ENCODE measurements around the gene TGM2. TPM values are rescaled to one million over a fixed set of nuclear protein-coding genes. Genes with fewer than 3 reads are reported as not detected.
A peak's percentile ranks its signal among the peaks of the same experiment; 100 is the strongest.
"Not testable (repeated sequence)": the region's sequence is repeated elsewhere in the genome, so short reads cannot be mapped to it uniquely, and the experiment has no call there.

Gene TGM2
- total RNA-seq, 1 donor from 2014 or later: 362 TPM

- intact Hi-C loops (cut with DNase I): no loop called here
- DNase-seq: no peak
- Histone ChIP-seq H3K4me3 (no peak overlapping the region), H3K9me3 (no peaks in the 10 kb centered on the region), H3K36me3 (no peaks in the 10 kb centered on the region), H3K27ac (peak overlapping the region; percentile 54), H3K4me1 (peaks cover 44% of the 10 kb centered on the region), H3K27me3 (ENCODE audit: low read depth) (no peaks in the 10 kb centered on the region)
- ATAC-seq: peak; percentile 63 to 65
- no peak for TF ChIP-seq CTCF (IDR thresholded peaks at IDR 0.05)
Observed at GRCh38 chr20:38108986-38109541, 56.0 kb downstream of the TGM2 start.

GRCh38 chr20:38108438-38108985 is 56.6 kb downstream of the TGM2 start:
- intact Hi-C loops (cut with DNase I): no loop called here
- peak; percentile 35 to 42 for ATAC-seq

DNA sequence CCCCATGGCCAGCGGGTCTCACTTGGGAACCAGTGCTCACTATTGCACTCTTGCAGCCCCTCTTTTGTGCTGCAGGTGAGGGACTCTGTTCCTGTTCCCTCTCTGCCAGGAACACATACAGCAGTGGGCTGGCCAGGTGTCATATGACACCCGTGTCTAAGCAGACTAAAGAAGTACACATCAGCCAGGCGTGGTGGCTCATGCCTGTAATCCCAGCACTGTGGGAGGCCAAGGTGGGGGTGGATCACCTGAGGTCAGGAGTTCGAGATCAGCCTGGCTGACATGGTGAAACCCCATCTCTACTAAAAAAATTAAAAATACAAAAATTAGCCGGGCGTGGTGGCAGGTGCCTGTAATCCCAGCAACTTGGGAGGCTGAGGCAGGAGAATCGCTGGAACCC is 57.2 kb downstream of the TGM2 start:
- H3K4me1 ChIP-seq: peaks cover 34% of the 10 kb centered on the region
- DNase-seq; H3K4me3 ChIP-seq; ATAC-seq; H3K36me3 ChIP-seq; intact Hi-C loops (cut with DNase I); H3K27me3 ChIP-seq (ENCODE audit: low read depth); H3K9me3 ChIP-seq: not testable (repeated sequence)
- peak overlapping the region; percentile 54 for H3K27ac ChIP-seq

More at GRCh38 chr20:38108438-38108985, 56.6 kb downstream of the TGM2 start:
- DNase-seq: no peak
- no peak for TF ChIP-seq CTCF (IDR thresholded peaks at IDR 0.05)
- peak overlapping the region; percentile 54 for H3K27ac ChIP-seq
- H3K4me1 ChIP-seq: peaks cover 39% of the 10 kb centered on the region
- H3K27me3 ChIP-seq (ENCODE audit: low read depth): no peaks in the 10 kb centered on the region
- no peak overlapping the region for H3K4me3 ChIP-seq
- no peaks in the 10 kb centered on the region for H3K9me3 ChIP-seq
- H3K36me3 ChIP-seq: no peaks in the 10 kb centered on the region

DNA sequence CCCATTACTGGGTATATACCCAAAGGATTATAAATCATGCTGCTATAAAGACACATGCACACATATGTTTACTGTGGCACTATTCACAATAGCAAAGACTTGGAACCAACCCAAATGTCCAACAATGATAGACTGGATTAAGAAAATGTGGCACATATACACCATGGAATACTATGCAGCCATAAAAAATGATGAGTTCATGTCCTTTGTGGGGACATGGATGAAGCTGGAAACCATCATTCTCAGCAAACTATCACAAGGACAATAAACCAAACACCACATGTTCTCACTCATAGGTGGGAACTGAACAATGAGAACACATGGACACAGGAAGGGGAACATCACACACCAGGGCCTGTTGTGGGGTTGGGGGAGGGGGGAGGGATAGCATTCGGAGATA is 57.7 kb downstream of the TGM2 start:
- H3K9me3 ChIP-seq; H3K27me3 ChIP-seq (ENCODE audit: low read depth); DNase-seq; intact Hi-C loops (cut with DNase I); ATAC-seq; H3K27ac ChIP-seq; H3K4me3 ChIP-seq; H3K36me3 ChIP-seq: not testable (repeated sequence)
- H3K4me1 ChIP-seq: peaks cover 34% of the 10 kb centered on the region

- H3K36me3 ChIP-seq: no peaks in the 10 kb centered on the region
- H3K27me3 ChIP-seq (ENCODE audit: low read depth): no peaks in the 10 kb centered on the region
- no peak for TF ChIP-seq CTCF (IDR thresholded peaks at IDR 0.05)
- H3K4me3 ChIP-seq: no peak overlapping the region
- ATAC-seq (no peak), DNase-seq (no peak)
- intact Hi-C loops (cut with DNase I): no loop called here
- peaks cover 34% of the 10 kb centered on the region for H3K4me1 ChIP-seq
- no peaks in the 10 kb centered on the region for H3K9me3 ChIP-seq
- H3K27ac ChIP-seq: no peak overlapping the region
Observed at GRCh38 chr20:38106461-38106860, 58.6 kb downstream of the TGM2 start.

DNA sequence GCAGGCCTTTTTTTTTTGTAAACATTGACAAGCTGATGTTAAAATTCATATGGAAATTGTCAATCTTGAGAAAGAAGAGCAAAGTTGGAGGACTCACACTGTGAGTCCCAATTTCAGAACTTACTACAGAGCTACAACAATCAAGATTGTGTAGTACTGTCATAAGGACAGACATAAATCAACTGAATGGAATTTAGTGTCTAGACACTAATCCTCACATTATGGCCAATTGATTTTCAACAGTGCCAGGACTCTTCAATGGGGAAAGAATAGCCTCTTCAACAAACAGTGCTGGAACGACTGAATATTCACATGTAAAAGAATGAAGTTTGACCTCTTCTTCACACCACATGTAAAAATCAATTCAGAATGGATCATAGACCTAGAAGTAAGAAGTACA is 60.8 kb downstream of the TGM2 start:
- Histone ChIP-seq H3K36me3 (no peaks in the 10 kb centered on the region), H3K9me3 (no peaks in the 10 kb centered on the region), H3K27me3 (ENCODE audit: low read depth) (no peaks in the 10 kb centered on the region), H3K4me1 (peaks cover 15% of the 10 kb centered on the region), H3K4me3 (no peak overlapping the region), H3K27ac (no peak overlapping the region)
- intact Hi-C loops (cut with DNase I): no loop called here
- DNase-seq (no peak), ATAC-seq (no peak)
- no peak for TF ChIP-seq CTCF (IDR thresholded peaks at IDR 0.05)

DNA sequence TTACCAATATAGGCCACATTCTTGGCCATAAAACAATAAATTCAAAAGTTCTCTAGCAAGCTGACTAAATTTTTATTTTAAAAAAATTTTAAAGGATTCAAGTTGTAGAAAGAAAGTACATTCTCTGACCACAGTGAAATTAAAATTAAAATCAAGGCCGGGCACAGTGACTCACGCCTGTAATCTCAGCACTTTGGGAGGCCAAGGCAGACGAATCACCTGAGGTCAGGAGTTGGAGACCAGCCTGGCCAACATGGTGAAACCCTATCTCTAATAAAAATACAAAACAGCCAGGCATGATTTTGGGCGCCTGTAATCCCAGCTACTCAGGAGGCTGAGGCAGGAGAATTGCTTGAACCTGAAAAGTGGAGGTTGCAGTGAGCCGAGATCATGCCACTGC is 62.9 kb downstream of the TGM2 start:
- DNase-seq; H3K27me3 ChIP-seq (ENCODE audit: low read depth); H3K36me3 ChIP-seq; H3K4me3 ChIP-seq; H3K9me3 ChIP-seq; ATAC-seq; H3K27ac ChIP-seq; intact Hi-C loops (cut with DNase I): not testable (repeated sequence)
- H3K4me1 ChIP-seq: peaks cover 13% of the 10 kb centered on the region

Data from lower lobe of right lung (tissue), 2 donors.